DMS79 (cell line): ENCODE measurements around the gene CBL.

ENCODE experiments used
- DNase-seq: peaks from one replicate; lab custom pipeline; 2025; lab: John Stamatoyannopoulos, UW

Gene CBL

DNA sequence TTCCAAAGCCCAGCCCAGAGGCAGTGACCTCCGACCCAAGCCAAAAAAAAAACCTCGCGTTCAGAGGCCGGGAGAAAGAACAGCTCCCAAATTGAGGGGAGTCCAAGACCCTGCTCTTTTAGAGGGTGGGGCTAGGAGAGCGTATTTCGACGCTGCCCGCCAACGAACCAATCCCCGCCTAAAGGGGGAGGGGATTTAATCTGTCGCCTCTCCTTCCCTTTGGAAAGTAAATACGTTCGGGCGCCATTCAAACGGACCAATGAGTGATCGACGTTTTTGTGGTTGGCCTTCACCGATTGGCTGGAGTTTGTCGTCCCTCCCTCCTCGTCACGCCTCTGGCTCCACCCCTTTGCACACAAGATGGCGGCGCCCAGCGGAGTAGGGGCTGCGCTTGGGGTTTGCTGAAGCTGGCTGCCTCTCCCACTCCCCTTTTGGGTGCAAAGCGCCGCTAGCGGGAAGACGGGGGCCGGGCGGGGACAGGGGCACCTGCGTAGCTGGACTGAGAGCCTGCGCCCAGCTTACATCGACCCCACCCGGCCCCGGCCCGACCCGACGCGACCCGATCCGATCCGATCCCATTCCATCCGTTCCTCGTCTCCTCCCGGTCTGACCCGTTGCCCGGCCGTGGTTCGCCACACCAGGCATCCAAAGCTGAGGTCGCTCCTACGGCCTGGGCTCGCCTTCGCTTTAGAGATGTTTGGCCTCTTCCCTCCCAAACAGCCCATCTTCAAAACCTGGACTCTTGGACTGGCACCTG is 128.2 kb downstream of the CBL start, which contains the start of gene RNF26:
RNF26 (plus strand) TSS at position 354 of the 757 bp plus-strand sequence. CDS start 596 bp downstream, outside the sequence.
- peak; percentile 99 for DNase-seq

DNA sequence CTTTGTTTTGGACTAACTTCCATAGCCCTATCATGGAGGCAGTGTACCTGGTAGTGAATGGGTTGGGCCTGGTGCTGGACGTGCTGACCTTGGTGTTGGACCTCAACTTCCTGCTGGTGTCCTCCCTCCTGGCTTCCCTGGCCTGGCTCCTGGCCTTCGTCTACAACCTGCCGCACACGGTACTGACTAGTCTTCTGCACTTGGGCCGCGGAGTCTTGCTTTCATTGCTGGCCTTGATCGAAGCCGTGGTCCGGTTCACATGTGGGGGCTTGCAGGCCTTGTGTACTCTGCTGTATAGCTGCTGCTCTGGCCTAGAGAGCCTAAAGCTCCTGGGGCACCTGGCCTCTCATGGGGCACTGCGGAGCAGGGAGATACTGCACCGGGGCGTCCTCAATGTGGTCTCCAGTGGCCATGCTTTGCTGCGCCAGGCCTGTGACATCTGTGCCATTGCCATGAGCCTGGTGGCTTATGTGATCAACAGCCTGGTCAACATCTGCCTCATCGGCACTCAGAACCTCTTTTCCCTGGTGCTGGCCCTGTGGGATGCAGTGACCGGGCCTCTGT is 129.0 kb downstream of the CBL start:
- no peak for DNase-seq

DNA sequence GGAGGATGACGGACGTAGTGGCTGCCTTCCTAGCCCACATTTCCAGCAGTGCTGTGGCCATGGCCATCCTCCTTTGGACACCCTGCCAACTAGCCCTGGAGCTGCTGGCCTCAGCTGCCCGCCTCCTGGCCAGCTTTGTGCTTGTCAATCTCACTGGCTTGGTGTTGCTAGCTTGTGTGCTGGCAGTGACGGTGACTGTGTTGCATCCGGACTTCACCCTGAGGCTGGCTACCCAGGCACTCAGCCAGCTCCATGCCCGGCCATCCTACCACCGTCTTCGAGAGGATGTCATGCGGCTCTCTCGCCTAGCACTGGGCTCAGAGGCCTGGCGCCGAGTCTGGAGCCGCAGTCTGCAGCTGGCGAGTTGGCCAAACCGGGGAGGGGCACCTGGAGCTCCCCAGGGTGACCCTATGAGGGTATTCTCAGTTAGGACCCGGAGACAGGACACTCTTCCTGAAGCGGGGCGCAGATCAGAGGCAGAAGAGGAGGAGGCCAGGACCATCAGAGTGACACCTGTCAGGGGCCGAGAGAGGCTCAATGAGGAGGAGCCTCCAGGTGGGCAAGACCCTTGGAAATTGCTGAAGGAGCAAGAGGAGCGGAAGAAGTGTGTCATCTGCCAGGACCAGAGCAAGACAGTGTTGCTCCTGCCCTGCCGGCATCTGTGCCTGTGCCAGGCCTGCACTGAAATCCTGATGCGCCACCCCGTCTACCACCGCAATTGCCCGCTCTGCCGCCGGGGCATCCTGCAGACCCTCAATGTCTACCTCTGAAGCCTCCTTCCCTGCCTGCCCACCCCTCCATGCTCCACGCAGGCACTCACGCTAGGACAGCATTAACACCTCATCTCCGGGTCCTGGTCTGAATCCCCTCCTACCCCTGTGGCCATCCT is 129.8 kb downstream of the CBL start:
- DNase-seq, result no peak

DNA sequence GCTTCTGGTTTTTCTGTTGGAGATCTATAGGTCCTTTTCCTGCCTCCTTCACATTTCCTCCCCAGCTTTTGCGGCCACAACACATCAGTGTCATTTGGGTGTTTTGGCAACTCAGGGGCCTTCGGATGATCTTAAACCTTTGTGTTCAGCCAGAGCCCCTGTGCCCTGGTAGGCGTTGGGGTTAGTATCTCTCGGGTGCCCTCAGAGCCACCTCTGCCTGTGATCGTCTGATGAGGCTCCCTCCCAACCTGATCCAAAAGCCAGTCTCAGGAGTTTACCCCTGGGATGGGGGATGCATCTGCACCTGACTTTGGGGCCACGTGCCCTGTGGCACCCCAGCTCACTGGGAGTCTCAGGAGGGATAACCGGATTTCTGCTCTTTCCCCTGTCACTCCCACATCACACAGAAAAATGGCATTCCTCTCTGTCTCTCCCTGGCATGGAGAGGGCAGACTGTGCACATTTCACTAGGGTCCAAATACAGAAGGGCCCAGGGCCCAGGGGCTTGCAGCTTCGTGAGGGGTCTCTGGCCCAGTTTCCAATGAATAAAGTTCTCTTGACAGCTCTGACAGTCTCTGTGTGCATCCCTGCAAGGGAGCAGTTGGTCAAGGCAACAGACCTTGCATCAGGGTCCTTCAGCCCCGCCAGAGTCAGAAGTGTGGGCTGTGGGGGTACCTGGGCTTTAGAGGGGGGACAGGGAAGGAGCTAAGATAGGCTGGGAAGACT is 130.8 kb downstream of the CBL start:
- no peak for DNase-seq

DNA sequence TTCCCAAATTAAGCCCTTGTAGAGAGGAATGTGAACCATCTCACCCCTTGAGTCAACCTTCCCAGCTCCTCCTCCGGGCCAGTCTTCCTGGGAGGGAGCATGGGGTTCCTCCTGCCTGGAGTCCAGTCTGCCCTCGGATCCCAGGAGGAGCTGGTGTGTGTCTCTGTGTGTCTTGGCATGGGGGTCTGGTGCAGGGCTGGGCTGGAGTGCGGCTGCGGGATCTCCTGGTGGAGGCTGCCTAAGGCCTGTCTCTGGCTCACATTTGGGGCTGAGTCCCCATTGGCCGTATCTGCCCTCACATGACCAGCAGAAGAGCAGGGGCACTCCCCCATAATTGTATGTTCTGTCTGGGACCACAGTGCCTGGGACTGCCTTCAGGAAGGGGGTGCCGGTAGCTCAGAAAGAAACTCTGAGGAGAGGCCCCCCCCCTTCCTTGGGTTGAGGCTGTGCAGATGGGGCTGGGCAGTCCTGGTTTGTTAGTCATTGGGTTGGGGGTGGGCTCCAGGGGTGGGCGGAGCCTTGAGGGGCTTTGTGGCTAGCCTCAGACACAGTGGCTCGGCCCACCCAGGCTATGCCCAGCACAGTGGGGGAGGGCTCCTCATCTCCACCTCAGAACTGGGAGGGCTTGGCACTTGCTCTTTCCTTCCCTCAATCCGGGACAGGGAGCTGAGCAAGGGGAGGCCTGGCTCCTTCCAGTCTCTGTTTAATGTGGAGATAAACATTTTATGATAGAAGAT is 131.6 kb downstream of the CBL start:
- no peak for DNase-seq

DNA sequence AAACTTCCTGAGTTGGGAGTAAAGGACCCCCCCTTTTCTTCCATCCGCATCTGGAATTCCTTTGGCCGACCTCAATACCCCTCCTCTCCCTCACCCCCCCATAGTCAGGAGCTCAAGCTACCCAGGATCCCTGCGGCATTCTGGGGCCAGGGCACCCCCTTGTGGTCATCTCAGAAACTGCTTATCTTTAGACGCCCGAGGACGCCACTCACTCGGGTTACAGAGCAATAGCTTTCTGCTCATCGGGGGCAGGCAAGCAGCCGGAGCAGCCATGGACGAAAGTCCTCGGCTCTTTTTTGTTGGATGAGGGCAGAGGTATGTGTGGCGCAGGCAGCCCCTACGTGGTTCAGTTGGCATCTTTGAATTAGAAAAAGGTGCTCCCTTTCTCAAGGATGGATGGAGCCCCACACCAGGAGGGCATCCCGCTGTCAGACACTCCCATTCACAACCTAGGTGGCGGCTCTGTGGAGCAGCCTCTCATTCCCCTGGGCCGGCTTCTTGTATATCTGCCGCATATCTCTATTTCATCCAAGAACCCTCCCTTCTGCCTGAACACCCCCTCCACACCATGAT is 132.3 kb downstream of the CBL start:
- DNase-seq, result no peak

DNA sequence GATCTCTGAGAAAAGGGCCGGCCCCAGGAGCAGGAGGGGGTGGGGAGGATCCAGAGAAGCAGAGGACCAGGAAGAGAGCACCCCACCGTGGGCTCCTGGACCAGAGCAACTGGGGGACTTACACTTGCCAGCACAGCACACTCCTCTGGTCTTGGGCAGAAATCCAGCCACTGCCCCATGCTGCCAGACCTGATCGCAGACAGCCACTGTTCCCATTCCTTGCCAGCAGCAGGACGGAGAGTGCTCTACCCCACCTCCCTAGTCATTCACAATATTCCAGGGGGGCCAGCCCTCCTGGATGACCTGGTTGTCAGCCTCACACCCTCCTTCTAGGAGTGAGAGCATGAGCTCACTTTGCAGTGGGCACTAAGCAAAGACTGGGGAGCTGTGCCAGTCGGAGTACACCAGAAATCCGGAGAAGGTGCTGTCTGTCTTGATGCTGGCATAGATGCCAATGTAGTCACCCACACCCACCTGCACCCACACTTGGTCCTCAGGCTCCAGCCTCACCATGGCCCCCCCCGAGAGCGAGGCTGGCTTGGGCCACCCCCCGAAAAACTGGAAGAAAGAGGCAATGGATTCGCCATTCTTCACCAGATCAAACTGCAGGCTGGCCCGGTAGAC is 132.9 kb downstream of the CBL start:
- DNase-seq, result no peak

DNA sequence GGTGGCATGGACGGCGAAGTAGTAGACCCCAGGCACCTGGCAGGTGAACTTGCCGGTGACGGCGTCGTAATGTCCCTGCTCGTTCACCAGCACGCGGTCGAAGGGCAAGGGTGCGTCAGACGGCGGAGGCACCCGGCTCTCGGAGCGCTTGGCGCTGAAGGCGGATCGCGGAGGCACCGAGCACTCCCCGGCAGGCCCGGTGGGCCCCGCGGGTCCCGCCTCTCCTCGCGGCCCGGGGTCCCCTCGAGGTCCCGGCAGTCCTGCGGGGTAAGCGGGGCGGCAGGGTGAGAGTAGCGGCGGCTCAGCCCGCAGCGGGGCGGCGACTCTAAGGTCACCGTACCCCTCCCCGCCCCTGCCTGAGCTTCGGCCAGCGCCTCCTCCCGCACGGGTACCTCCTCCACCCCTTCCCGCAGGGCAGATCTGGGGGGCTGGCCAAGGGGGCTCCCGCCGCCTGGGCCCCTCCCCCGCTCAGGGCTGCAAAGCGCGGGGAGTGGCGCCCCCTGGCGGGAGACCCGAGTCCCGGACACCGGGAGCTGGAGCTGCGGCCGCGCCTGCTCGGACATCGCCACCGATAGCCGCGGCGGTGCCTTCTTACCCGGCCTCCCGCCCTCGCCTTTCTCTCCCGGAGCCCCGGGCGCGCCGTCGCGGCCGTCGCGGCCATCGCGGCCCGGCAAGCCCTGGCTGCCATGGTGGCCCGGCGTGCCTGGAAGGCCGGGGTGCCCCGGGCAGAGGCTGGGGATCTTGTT is 133.6 kb downstream of the CBL start:
- no peak for DNase-seq

DNA sequence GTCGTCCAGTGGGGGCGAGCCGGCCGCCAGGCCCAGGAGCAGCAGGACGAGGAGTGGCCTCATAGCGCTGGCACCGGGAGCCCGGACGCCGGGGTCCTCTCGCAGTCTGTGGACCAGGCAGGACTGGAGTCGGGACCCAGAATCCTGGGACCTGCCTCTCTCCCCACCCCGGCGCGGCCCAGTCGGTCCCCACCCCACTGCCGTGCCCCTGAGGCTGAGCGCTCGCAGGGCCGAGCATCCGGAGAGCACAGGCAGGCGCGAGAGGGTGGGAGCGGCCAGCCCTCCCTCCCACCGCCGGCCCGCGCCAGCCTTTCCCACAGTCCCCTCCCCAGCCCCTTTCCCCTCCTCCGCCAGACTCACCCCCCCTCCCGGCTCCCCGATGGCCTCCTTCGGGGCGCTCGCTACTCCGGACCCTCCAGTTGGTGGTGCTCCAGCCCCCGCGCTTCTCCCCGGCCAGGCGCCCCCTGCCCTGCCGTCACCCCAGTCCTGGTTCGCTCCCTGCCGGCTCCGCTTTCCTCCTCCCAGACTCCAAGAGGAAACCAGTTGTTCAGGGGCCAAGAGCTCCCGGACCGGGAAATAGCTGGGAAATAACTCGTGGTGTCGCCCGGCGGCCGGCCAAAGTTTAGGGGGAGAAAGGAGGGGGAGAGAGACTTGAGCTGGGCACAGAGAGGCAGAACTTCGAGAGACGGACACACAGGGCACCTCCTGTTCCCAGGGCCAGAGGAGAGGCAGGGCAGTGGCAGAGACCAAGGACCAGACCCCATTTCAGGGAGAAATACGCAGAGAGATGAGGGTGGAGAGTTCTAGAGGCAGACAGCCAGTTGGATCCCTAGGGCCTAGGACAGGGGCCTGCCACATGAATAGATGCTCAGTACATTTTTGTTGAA is 134.4 kb downstream of the CBL start, which contains the start of gene C1QTNF5:
C1QTNF5 (minus strand) TSS at position 549 of the 887 bp plus-strand sequence; CDS start at position 63, 486 bp downstream.
- no peak for DNase-seq

DNA sequence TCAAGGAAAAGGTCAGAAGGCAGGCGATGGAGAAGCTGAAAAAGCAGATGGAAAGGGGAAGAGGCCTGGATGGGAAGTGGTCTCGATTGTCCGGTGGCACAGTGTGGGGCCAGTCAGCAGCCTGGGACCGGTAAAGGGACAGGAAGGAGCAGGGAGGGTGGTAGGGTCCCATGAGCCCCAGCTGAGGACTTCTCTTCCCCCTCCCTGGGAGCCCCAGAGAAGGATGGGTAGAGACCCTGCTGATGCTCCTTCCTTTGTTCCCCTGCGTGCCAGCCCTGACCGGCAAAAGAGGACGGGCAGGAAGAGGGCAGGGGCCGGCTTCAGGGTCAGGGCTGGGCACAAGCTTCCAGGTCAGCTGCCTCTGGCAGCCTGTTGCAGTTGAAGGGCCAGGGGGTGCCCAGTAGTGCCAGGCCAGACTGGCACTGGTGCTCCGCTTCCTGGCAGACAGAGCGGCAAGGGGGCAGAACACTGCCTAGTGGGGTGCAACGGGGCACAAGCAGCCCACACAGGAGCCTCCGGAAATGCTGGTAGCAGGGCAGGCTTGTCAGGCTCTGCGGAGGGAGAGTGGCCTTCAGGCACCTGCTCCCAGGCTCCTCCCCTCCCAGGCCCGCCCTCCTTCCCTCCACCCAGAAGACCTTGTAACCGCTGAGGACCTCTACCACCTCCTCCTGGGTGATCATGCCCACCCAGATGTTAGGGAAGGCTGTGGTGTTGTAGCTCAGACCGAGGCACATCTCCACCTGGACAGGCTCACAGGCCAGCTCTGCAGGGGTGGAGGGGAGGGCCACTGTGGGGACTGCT is 135.3 kb downstream of the CBL start:
- DNase-seq, result no peak

DNA sequence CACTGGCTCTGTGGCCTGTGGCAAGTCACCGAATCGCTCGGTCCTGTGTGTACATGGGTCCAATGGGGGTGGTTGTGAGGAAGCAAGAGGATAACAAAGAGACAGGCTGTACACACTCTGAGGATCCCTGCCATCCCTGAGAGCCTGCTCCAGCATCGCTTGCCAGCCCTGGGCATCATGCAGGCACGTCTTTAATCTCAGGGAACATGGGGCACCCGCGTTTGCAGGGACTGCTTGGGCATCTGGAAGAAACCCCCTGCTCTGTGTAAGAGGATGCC is 135.8 kb downstream of the CBL start:
- no peak for DNase-seq

DNA sequence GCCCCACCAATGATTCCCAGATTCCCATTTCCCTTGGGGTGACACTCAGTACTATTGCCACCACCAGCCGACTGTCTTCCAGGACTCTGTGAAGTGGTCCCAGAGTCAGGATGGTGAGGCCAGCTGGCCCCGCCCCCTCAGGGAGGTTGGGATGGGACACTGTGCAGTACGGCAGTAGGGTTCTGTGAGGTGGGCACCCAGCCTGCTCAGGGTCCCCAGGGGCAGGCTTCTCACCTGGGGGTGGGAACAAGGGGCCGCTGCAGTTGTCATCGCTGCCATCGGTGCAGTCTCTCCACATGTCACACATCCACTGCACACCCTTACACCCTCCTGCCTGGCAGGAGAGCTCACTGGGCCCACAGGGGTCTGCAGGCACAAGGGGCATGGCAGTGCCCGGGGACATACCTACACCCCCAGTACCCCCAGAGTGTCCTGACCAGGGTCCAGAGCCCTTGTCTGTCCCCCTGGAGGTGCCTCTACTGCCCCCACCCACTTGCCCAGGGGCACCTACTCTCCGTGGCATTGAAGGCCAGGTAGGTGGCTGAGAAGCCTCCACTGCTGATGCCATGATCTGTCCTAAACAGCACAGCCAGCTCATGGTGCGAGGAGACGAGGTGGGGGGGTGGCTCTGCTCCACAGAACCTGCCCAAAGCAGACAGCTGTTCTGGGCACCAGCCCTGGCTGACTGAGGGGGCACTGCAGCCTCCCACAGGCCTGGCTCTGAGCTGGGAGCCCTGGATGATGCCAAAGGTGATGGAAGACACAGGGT is 136.4 kb downstream of the CBL start:
- DNase-seq, result no peak

DNA sequence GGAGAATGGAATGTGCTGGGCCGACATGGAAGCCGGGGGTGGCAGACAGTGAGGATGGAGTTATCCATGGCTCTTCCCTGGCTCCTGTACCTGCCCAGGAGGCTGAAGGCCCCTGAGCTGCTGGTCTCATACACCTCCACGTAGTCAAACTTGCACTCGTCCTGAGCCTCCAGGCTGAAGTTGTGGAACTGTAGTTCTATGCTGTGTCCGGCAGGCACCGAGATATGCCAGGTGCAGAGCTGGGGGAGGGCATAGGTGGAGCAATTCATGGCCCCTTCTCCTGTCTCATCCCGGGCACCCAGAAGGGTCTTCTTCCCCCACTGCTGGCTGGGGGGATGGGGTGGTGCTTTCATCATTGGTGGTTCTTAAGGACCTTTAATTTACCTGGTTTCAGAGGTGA is 137.6 kb downstream of the CBL start:
- no peak for DNase-seq

DNA sequence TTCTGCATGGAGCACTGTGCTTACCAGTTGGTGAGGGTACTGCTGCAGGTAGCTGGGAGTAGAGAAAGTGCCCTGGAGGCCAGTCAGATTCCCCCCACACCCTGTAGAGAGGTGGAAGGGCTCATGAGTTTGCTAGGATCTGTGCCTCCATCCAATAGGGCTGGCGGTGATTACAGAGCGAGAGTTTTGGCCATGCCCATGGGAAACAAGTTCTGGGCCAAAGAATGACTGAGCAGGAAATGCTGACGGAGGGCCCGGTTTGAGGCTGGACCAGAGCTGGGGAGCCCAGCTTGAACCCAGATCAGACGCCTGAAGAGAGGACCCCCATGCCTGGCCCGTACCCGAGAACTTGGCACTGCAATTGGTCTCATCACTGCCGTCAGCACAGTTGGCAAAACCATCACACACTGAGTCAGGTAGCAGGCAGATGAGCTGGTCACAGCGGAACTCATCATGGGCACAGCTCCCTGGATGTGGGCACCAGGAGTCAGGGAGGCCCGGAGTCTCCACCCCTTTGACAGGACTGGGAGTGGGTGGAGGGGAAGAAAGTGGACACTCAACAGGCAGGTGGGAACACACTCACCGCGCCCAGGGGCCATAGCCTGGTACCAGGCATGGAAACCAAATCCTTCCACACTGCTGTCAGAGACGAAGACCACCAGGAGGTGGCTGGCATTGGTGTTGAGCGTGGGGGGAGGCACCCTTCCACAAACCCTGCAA is 138.3 kb downstream of the CBL start:
- DNase-seq, result no peak

DNA sequence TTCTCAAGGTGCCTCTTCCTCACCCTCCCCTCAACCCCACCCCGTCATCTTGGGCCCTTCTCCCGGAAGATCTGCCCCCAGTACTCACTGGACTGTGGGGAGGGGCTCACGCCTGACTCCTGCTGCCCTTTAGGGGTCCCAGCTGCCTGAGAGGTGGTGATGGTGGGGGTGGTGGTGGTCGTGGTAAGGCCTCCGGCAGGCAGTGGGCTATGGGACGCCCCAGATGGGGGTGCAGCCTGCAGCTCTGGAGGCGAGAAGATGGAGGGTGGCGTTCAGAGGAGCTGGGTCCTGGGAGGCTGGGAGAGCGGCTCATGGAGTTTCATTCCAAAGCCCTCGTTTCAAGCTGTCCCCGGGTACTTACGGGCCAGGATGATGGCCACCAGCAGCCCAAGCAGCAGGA is 139.5 kb downstream of the CBL start:
- no peak for DNase-seq

DNA sequence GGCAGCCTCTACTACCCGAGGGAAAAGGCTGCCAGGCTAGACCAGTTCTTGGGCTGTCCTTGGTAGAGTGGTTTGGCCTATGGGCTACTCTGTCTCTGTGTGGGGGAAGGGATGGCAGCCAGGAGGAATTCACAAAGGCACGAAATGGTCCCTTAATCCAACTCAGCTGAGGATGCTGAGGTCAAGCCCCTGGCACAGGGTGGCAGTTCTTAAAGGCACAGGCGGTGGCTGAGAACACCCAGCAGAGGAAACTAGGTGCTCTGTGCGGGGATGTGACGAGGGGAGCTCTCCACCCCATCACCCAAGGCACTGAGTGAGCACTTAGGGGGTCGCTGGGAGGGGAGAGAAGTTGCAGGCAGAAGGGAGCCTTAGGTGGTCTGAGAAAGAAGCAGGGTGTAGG is 140.5 kb downstream of the CBL start, which contains the start of gene MFRP:
MFRP (minus strand) TSS at position 101 of the 400 bp plus-strand sequence. CDS start 192 bp downstream, outside the sequence.
- DNase-seq, result no peak

DNA sequence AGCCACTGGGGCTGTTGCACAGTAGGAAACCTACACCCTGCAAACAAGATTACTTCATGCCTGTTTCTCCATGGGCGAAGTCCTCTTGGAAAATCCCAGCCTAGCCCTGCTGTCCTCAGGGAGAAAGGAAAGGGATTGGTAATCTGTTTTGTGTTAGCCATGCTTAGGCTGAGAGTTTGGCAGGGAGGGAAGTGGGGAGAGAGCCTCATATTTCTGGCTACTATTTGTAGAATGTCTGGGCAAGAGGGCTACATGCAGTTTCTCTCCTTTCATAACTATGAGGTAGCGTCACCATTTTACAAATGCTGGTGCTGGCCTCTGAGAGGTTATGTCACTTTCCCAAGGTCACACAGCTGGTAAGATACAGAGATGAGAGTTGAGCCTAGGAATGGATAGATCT is 141.1 kb downstream of the CBL start:
- no peak for DNase-seq
